Activated naive CD8-positive, alpha-beta T cell treated with anti-CD3 and anti-CD28 coated beads, Interleukin-2, amount 10 ng/mL, durations not matched to agents 7 days and 5 days (primary cell): Measurements from ENCODE around the gene TNPO3. TPM values are rescaled to one million over a fixed set of nuclear protein-coding genes. Genes with fewer than 3 reads are reported as not detected.
"Not testable (repeated sequence)": the region's sequence is repeated elsewhere in the genome, so short reads cannot be mapped to it uniquely, and the experiment has no call there.

Experiments used
- ATAC-seq: fragments of 150-1000 bp; cut with Tn5 transposase; one replicate; pipeline ENCODE4 v1.10.0; 2021; ENCODE audit warnings: low read depth, moderate library complexity
- POLR2A ChIA-PET: fragments of 350-600 bp; sonication (Branson Sonifier 250); formaldehyde crosslinking; loops from one replicate; lab custom pipeline; 2021; ENCODE audit warnings: antibody characterized with exemption; lab: Charles Lee
- DNase-seq: peaks from one replicate; pipeline ENCODE4 v3.0.0; 2021
- H3K27ac Mint-ChIP-seq: one replicate; pipeline ENCODE4 v1.8.0; 2022; ENCODE audit warnings: mild to moderate bottlenecking, mixed read lengths
- H3K27me3 Mint-ChIP-seq: one replicate; pipeline ENCODE4 v1.8.0; 2022; ENCODE audit warnings: mild to moderate bottlenecking, moderate library complexity, mixed read lengths
- H3K36me3 Mint-ChIP-seq: one replicate; pipeline ENCODE4 v1.8.0; 2021; ENCODE audit warnings: mild to moderate bottlenecking, mixed read lengths
- H3K4me1 Mint-ChIP-seq: one replicate; pipeline ENCODE4 v1.8.0; 2021; ENCODE audit warnings: mixed read lengths
- H3K4me3 Mint-ChIP-seq: one replicate; pipeline ENCODE4 v1.8.0; 2022; ENCODE audit warnings: mild to moderate bottlenecking, moderate library complexity, mixed read lengths
- H3K9me3 Mint-ChIP-seq: one replicate; pipeline ENCODE4 v1.8.0; 2021; ENCODE audit warnings: mixed read lengths
- total RNA-seq, 2 experiments: library from RNA; stranded (reverse); gene quantifications; one replicate each; pipeline ENCODE4 v1.2.3, GENCODE V29; 2021

TNPO3 gene
- total RNA-seq, 2 experiments from 2014 or later = 43.0 to 43.9 TPM

GRCh38 chr7:129084801-129085551 is 30.1 kb upstream of the TNPO3 start:
- Mint-ChIP-seq H3K4me3 (no peak overlapping the region), H3K4me1 (peaks cover 10% of the 10 kb centered on the region), H3K27ac (no peak overlapping the region), H3K27me3 (peaks cover 9% of the 10 kb centered on the region), H3K36me3 (no peaks in the 10 kb centered on the region), H3K9me3 (no peaks in the 10 kb centered on the region)
- POLR2A ChIA-PET = no interaction called here
- DNase-seq = no peak
- no peak for ATAC-seq

GRCh38 chr7:129083525-129083924 is 28.6 kb upstream of the TNPO3 start:
- DNase-seq (no peak), ATAC-seq (no peak)
- H3K4me3 Mint-ChIP-seq = no peak overlapping the region
- H3K27me3 Mint-ChIP-seq = peaks cover 17% of the 10 kb centered on the region
- H3K36me3 Mint-ChIP-seq = no peaks in the 10 kb centered on the region
- H3K9me3 Mint-ChIP-seq = no peaks in the 10 kb centered on the region
- no peak overlapping the region for H3K27ac Mint-ChIP-seq
- no peaks in the 10 kb centered on the region for H3K4me1 Mint-ChIP-seq
- POLR2A ChIA-PET = interaction anchor here (1.0 kb wide), 1 partner anchor 29 kb away, joined by 3 read pairs; no protein-coding TSS in a partner anchor

GRCh38 chr7:129078455-129078854 is 23.5 kb upstream of the TNPO3 start:
- H3K27ac Mint-ChIP-seq = no peak overlapping the region

GRCh38 chr7:129076886-129077285 is 22.0 kb upstream of the TNPO3 start:
- ATAC-seq (no peak), DNase-seq (no peak)
- peaks cover 1% of the 10 kb centered on the region for H3K36me3 Mint-ChIP-seq
- H3K27ac Mint-ChIP-seq = no peak overlapping the region
- peaks cover 25% of the 10 kb centered on the region for H3K27me3 Mint-ChIP-seq
- no peak overlapping the region for H3K4me3 Mint-ChIP-seq
- H3K4me1 Mint-ChIP-seq = peaks cover 6% of the 10 kb centered on the region
- POLR2A ChIA-PET = no interaction called here
- no peaks in the 10 kb centered on the region for H3K9me3 Mint-ChIP-seq

More at GRCh38 chr7:129078455-129078854, 23.5 kb upstream of the TNPO3 start:
- Mint-ChIP-seq H3K36me3 (peaks cover 1% of the 10 kb centered on the region), H3K4me3 (no peak overlapping the region), H3K4me1 (no peaks in the 10 kb centered on the region), H3K9me3 (no peaks in the 10 kb centered on the region), H3K27me3 (peaks cover 25% of the 10 kb centered on the region)
- POLR2A ChIA-PET = no interaction called here
- no peak for DNase-seq
- no peak for ATAC-seq

- no peak overlapping the region for H3K4me3 Mint-ChIP-seq
- POLR2A ChIA-PET = interaction anchor here (1.0 kb wide), 1 partner anchor 21 kb away, joined by 6 read pairs; no protein-coding TSS in a partner anchor
- H3K27ac Mint-ChIP-seq = no peak overlapping the region
- peaks cover 25% of the 10 kb centered on the region for H3K27me3 Mint-ChIP-seq
- peaks cover 6% of the 10 kb centered on the region for H3K4me1 Mint-ChIP-seq
- no peaks in the 10 kb centered on the region for H3K9me3 Mint-ChIP-seq
- no peak for ATAC-seq
- DNase-seq = no peak
- peaks cover 1% of the 10 kb centered on the region for H3K36me3 Mint-ChIP-seq
Measured at GRCh38 chr7:129074994-129075393, 20.1 kb upstream of the TNPO3 start.

GRCh38 chr7:129074361-129074871 is 19.5 kb upstream of the TNPO3 start:
- peaks cover 1% of the 10 kb centered on the region for H3K36me3 Mint-ChIP-seq
- DNase-seq = no peak
- no peak for ATAC-seq
- H3K4me3 Mint-ChIP-seq = no peak overlapping the region
- peaks cover 25% of the 10 kb centered on the region for H3K27me3 Mint-ChIP-seq
- H3K4me1 Mint-ChIP-seq = peaks cover 6% of the 10 kb centered on the region
- H3K27ac Mint-ChIP-seq = no peak overlapping the region
- no peaks in the 10 kb centered on the region for H3K9me3 Mint-ChIP-seq
- POLR2A ChIA-PET = no interaction called here

- Mint-ChIP-seq H3K4me1 (peaks cover 13% of the 10 kb centered on the region), H3K4me3 (no peak overlapping the region), H3K27me3 (peaks cover 24% of the 10 kb centered on the region), H3K36me3 (peaks cover 1% of the 10 kb centered on the region), H3K27ac (no peak overlapping the region), H3K9me3 (no peaks in the 10 kb centered on the region)
- no peak for ATAC-seq
- POLR2A ChIA-PET = interaction anchor here (1.0 kb wide), 1 partner anchor 18 kb away, joined by 3 read pairs; the partner anchor contains the start of gene TNPO3
- no peak for DNase-seq
Measured at GRCh38 chr7:129073738-129074137, 18.8 kb upstream of the TNPO3 start.

- Mint-ChIP-seq H3K36me3 (peaks cover 1% of the 10 kb centered on the region), H3K9me3 (no peaks in the 10 kb centered on the region), H3K27me3 (peaks cover 21% of the 10 kb centered on the region), H3K4me1 (peaks cover 13% of the 10 kb centered on the region), H3K4me3 (no peak overlapping the region), H3K27ac (no peak overlapping the region)
- POLR2A ChIA-PET = interaction anchor here (1.0 kb wide), 1 partner anchor 18 kb away, joined by 3 read pairs; the partner anchor contains the start of gene TNPO3
- DNase-seq = no peak
- no peak for ATAC-seq
Measured at GRCh38 chr7:129073204-129073603, 18.3 kb upstream of the TNPO3 start.

GRCh38 chr7:129072479-129073011 is 17.6 kb upstream of the TNPO3 start:
- peaks cover 14% of the 10 kb centered on the region for H3K4me1 Mint-ChIP-seq
- H3K9me3 Mint-ChIP-seq = no peaks in the 10 kb centered on the region
- POLR2A ChIA-PET = no interaction called here
- ATAC-seq (no peak), DNase-seq (no peak)
- H3K27me3 Mint-ChIP-seq = peaks cover 21% of the 10 kb centered on the region
- peaks cover 1% of the 10 kb centered on the region for H3K36me3 Mint-ChIP-seq
- H3K27ac Mint-ChIP-seq = no peak overlapping the region
- H3K4me3 Mint-ChIP-seq = peak overlapping the region; percentile 1

GRCh38 chr7:129069021-129069420 is 14.1 kb upstream of the TNPO3 start:
- Mint-ChIP-seq H3K36me3 (peaks cover 2% of the 10 kb centered on the region), H3K27ac (no peak overlapping the region), H3K4me1 (peaks cover 16% of the 10 kb centered on the region), H3K9me3 (no peaks in the 10 kb centered on the region), H3K27me3 (peaks cover 32% of the 10 kb centered on the region), H3K4me3 (peak overlapping the region; percentile 14)
- POLR2A ChIA-PET = interaction anchor here (2.3 kb wide), 1 partner anchor 14 kb away, joined by 10 read pairs; the partner anchor contains the start of gene TNPO3
- DNase-seq = no peak
- ATAC-seq = peak; percentile 58

GRCh38 chr7:129067943-129068548 is 13.1 kb upstream of the TNPO3 start:
- peaks cover 2% of the 10 kb centered on the region for H3K36me3 Mint-ChIP-seq
- H3K27ac Mint-ChIP-seq = no peak overlapping the region
- H3K27me3 Mint-ChIP-seq = peaks cover 32% of the 10 kb centered on the region
- peaks cover 16% of the 10 kb centered on the region for H3K4me1 Mint-ChIP-seq
- POLR2A ChIA-PET = no interaction called here
- H3K4me3 Mint-ChIP-seq = no peak overlapping the region
- no peak for ATAC-seq
- H3K9me3 Mint-ChIP-seq = no peaks in the 10 kb centered on the region
- DNase-seq = no peak

- DNase-seq, H3K27ac Mint-ChIP-seq, H3K9me3 Mint-ChIP-seq, H3K4me3 Mint-ChIP-seq, H3K36me3 Mint-ChIP-seq, ATAC-seq, H3K4me1 Mint-ChIP-seq, POLR2A ChIA-PET: not testable (repeated sequence)
- peaks cover 32% of the 10 kb centered on the region for H3K27me3 Mint-ChIP-seq
Measured at GRCh38 chr7:129067132-129067561, 12.2 kb upstream of the TNPO3 start.
